NT2/D1 (cell line): ENCODE measurements around the gene SLA2.
"Not testable (repeated sequence)": the region's sequence is repeated elsewhere in the genome, so short reads cannot be mapped to it uniquely, and the experiment has no call there.

Experiments used
- DNase-seq: peaks from one replicate; pipeline ENCODE4 v3.0.0-alpha.2; 2011; ENCODE audit warnings: low read depth, low spot score
- H3K27me3 ChIP-seq: 2 replicates; pipeline ENCODE4 v1.6.0; 2011; ENCODE audit warnings: mild to moderate bottlenecking; ENCODE audit not compliant: insufficient read length, insufficient read depth
- H3K36me3 ChIP-seq: 2 replicates; pipeline ENCODE4 v1.6.1; 2011; ENCODE audit warnings: mild to moderate bottlenecking, low read length, mixed read lengths; ENCODE audit not compliant: insufficient read depth, insufficient read length
- H3K4me1 ChIP-seq: 2 replicates; pipeline ENCODE4 v1.5.1; 2011; ENCODE audit not compliant: insufficient read depth, insufficient read length
- H3K4me3 ChIP-seq: 2 replicates; pipeline ENCODE4 v1.5.1; 2011; ENCODE audit warnings: low read depth; ENCODE audit not compliant: insufficient read length
- H3K9ac ChIP-seq: 2 replicates; pipeline ENCODE4 v1.6.0; 2011; ENCODE audit warnings: low read depth; ENCODE audit not compliant: insufficient read length
- H3K9me3 ChIP-seq: 2 replicates; pipeline ENCODE4 v1.5.1; 2011; ENCODE audit warnings: mild to moderate bottlenecking, low read length; ENCODE audit not compliant: insufficient read depth
- SUZ12 ChIP-seq: IDR thresholded peaks from 2 replicates; pipeline ENCODE4 v1.6.1; 2011; ENCODE audit not compliant: insufficient read length, insufficient read depth; ENCODE audit errors: extremely low read depth
- YY1 ChIP-seq: IDR thresholded peaks from 2 replicates; pipeline ENCODE4 v1.6.1; 2011; ENCODE audit not compliant: insufficient read length, insufficient read depth
- ZNF274 ChIP-seq: IDR thresholded peaks from 2 replicates; pipeline ENCODE4 v1.6.1; 2011; ENCODE audit warnings: mild to moderate bottlenecking, low read depth, low read length

The SLA2 gene

DNA sequence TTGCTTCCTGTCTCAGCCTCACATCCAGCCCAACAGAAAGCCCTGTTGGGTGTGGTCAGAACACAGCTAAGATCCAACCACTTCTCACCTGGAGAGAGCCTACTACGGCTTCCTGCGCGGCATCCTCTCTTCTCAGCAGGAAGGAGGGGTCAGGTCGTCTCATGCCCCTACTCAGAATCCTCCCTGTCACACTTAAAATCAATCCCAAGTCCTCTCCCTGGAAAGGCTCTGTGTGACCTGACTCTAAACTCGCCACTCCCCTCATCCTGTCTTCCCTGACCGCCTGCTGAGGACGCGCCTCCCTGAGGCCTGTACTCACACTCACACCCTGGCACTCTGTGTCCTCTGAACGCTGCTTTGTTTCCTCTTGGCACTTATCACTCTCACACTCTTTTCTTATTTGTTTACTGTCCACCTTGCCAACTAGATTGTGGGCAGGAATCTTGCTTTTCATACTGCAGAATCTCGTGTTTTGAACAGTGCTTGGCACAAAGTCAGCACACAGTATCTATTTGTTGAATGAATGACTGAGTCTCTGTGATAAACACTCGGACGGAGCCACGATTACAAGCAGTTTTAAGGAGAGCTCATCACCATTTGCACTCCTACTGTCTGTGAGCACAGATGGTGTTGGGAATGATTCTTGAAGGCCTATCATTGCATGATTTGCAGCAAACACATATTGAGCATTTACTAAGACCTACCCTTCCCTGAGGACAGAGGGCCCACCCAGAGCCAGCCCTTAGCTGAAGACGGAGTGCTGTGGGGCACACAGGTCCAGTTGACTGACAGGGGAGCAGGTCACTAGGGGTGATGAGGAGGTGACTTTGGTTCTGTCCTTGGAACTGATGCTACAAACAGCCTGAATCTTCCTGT lies 21.7 kb downstream of the SLA2 start:
- Histone ChIP-seq H3K9ac (no peak overlapping the region), H3K4me3 (no peak overlapping the region), H3K9me3 (no peaks in the 10 kb centered on the region), H3K27me3 (no peaks in the 10 kb centered on the region), H3K4me1 (peaks cover 4% of the 10 kb centered on the region), H3K36me3 (no peaks in the 10 kb centered on the region)
- TF ChIP-seq SUZ12 (no peak), ZNF274 (no peak), YY1 (no peak)
- no peak for DNase-seq

GRCh38 chr20:36623444-36623843 lies 22.6 kb downstream of the SLA2 start:
- TF ChIP-seq SUZ12 (no peak), ZNF274 (no peak), YY1 (no peak)
- no peak for DNase-seq
- no peak overlapping the region for H3K4me3 ChIP-seq

DNA sequence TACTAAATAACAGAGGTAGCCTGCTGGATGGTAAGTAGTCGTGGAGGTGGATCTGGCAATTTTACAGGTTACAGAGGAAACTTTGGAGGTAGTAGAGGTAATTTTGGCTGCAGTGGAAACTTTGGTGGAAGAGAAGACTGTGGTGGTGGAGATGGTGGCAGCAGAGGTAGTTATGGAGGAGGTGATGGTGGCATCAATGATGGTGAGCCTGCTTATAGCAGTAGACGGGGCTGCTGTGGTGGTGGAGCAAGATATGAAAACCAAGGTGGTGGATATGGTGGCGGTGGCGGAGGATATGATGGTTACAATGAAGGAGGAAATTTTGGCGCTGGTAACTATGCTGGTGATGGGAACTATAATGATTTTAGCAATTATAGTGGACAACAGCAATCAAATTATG lies 25.1 kb downstream of the SLA2 start:
- DNase-seq, result no peak
- TF ChIP-seq ZNF274 (no peak), YY1 (no peak), SUZ12 (no peak)
- H3K4me1 ChIP-seq, result peaks cover 4% of the 10 kb centered on the region

More at GRCh38 chr20:36623444-36623843, 22.6 kb downstream of the SLA2 start:
- Histone ChIP-seq H3K9ac (no peak overlapping the region), H3K27me3 (no peaks in the 10 kb centered on the region), H3K36me3 (no peaks in the 10 kb centered on the region), H3K4me1 (peaks cover 4% of the 10 kb centered on the region), H3K9me3 (no peaks in the 10 kb centered on the region)

GRCh38 chr20:36614781-36615557 lies 31.0 kb downstream of the SLA2 start:
- no peak overlapping the region for H3K4me3 ChIP-seq
- peaks cover 58% of the 10 kb centered on the region for H3K36me3 ChIP-seq
- no peak for DNase-seq
- H3K27me3 ChIP-seq, result no peaks in the 10 kb centered on the region
- H3K4me1 ChIP-seq, result no peaks in the 10 kb centered on the region
- H3K9ac ChIP-seq, result no peak overlapping the region
- TF ChIP-seq ZNF274 (no peak), SUZ12 (no peak), YY1 (no peak)
- H3K9me3 ChIP-seq, result no peaks in the 10 kb centered on the region

More for the DNA sequence above, 25.1 kb downstream of the SLA2 start:
- Histone ChIP-seq H3K36me3 (no peaks in the 10 kb centered on the region), H3K9me3 (no peaks in the 10 kb centered on the region), H3K4me3 (no peak overlapping the region), H3K27me3 (no peaks in the 10 kb centered on the region), H3K9ac (no peak overlapping the region)

DNA sequence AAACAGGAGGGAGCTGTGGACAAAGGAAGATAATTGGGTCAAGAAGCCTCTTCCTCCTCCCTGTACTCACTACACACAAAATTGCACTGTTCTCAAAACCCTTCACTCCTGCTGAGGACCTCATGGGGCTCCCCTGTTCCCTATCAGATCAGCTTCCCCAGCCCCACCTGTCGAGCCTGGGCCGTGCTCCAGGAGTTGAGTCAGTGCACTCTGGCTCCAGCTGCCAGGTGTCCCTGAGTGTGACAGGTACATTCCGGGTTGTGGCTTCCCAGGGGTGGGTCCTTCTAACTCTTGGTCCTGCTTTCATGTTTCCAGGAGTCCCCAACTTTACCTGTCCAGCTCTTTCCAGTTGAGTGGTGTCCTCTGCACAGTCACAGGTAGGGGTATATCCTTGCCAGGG lies 32.0 kb downstream of the SLA2 start:
- peaks cover 67% of the 10 kb centered on the region for H3K36me3 ChIP-seq
- DNase-seq, result no peak

GRCh38 chr20:36611625-36612024 lies 34.4 kb downstream of the SLA2 start:
- peaks cover 84% of the 10 kb centered on the region for H3K36me3 ChIP-seq
- no peaks in the 10 kb centered on the region for H3K9me3 ChIP-seq
- TF ChIP-seq ZNF274 (no peak), YY1 (no peak), SUZ12 (no peak)
- H3K4me3 ChIP-seq, result no peak overlapping the region
- H3K27me3 ChIP-seq, result no peaks in the 10 kb centered on the region
- DNase-seq, result no peak
- no peak overlapping the region for H3K9ac ChIP-seq
- peaks cover 3% of the 10 kb centered on the region for H3K4me1 ChIP-seq

More for the DNA sequence above, 32.0 kb downstream of the SLA2 start:
- no peak overlapping the region for H3K9ac ChIP-seq
- no peak overlapping the region for H3K4me3 ChIP-seq
- no peaks in the 10 kb centered on the region for H3K9me3 ChIP-seq
- TF ChIP-seq ZNF274 (no peak), YY1 (no peak), SUZ12 (no peak)
- H3K4me1 ChIP-seq, result no peaks in the 10 kb centered on the region
- no peaks in the 10 kb centered on the region for H3K27me3 ChIP-seq

DNA sequence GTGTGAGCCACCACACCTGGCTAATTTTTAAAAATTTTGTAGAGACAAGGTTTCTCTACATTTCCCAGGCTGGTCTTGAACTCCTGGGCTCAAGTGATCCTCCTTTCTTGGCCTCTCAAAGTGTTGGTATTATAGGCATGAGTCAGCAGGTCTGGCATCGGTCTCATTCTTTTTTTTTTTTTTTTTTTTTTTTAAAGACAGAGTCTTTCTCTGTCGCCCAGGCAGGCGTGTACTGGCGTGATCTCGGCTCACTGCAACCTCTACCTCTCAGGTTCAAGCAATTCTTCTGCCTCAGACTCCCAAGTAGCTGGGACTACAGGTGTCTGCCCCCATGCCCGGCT lies 37.6 kb downstream of the SLA2 start:
- not testable (repeated sequence) for H3K9me3 ChIP-seq, H3K4me1 ChIP-seq, H3K9ac ChIP-seq, H3K27me3 ChIP-seq, DNase-seq, H3K4me3 ChIP-seq
- peaks cover 59% of the 10 kb centered on the region for H3K36me3 ChIP-seq
